Pancreas (tissue), 10 donors: Measurements from ENCODE around the gene GLYR1. TPM values are rescaled to one million over a fixed set of nuclear protein-coding genes. Genes with fewer than 3 reads are reported as not detected.

Experiments
- ATAC-seq, 4 donors: fragments of 200-7000 bp; cut with Tn5 transposase; one replicate each; pipeline versions ENCODE4 v1.8.0 to v1.9.1; 2020; ENCODE audit warnings: mild to moderate bottlenecking in 4 of 4, moderate library complexity in 4 of 4
- DNase-seq, 6 donors: peaks; one replicate each; pipeline ENCODE4 v3.0.0-alpha.2; 2020
- FAIRE-seq: peaks from 2 replicates; lab custom pipeline; 2012; peaks lifted over from hg19 to GRCh38; lab: Jason Lieb, UNC
- H3K27ac ChIP-seq, 4 donors: fragments of 200-600 bp; sonication (generic); 1 replicate in 3 of 4; 2 replicates in 1 of 4; pipeline versions ENCODE4 v1.5.0 to v1.8.0; 2020
- H3K27me3 ChIP-seq, 4 donors: fragments of 200-600 bp; one replicate each; pipeline ENCODE4 v1.8.0; 2021
- H3K36me3 ChIP-seq, 3 donors: fragments of 200-600 bp; sonication (generic) in 1 of 3; one replicate each; pipeline versions ENCODE4 v1.5.0 to v1.8.0; 2020 to 2021
- H3K4me1 ChIP-seq, 3 donors: fragments of 200-600 bp; one replicate each; pipeline ENCODE4 v1.8.0; 2021
- H3K4me3 ChIP-seq, 4 donors: fragments of 200-600 bp; sonication (generic) in 2 of 4; one replicate each; pipeline versions ENCODE4 v1.5.0 to v1.8.0; 2020 to 2021
- H3K9me3 ChIP-seq, 4 donors: fragments of 200-600 bp; one replicate each; pipeline ENCODE4 v1.8.0; 2021
- WGBS, 2 donors: extraction: QIAGEN DNeasy Blood & Tissue Kit; methylation state at CpG; one replicate each; pipeline ENCODE4 v1.1.7; 2013; 5-methylcytosine and 5-hydroxymethylcytosine counted together
- intact Hi-C, 3 donors: fragments of 100-400 bp; cut with DNase I; formaldehyde crosslinking; loops; one replicate each; pipeline versions ENCODE4 v1.11.1 to v1.14.2; 2022
- polyA plus RNA-seq, 2 donors: library from polyadenylated mRNA; stranded (reverse); fragments of 200-250 nt; gene quantifications; one replicate each; pipeline ENCODE4 v1.2.3, GENCODE V29; 2013
- total RNA-seq, 6 donors: library from RNA; stranded (reverse); fragmentation: NEBNext Ultra II Directional in 4 of 6; extraction: Animal tissue kit (Norgen Biotek cat#: 25700) in 4 of 6; gene quantifications; one replicate each; pipeline versions ENCODE4 v1.2.1 to v1.2.4, GENCODE V29; 2021 to 2023
- TF ChIP-seq, protein P1 (sequence below), 4 donors: fragments of 200-600 bp; sonication (generic) in 3 of 4; IDR thresholded peaks; one replicate each; pipeline versions ENCODE4 v1.5.0 to v1.8.0; 2021; ENCODE audit warnings: antibody characterized with exemption in 4 of 4
- donor health status: healthy with polysubstance abuse.
- donor health status: DM: no; HTN: no; CAD: no; lungs with moderate emphysema.
- donor health status: DM: no; HTN: no; CAD: no.
- donor health status: control.
- donor health status: control.
- donor health status: Bipolar disorder and iron deficiency.
- donor health status: DM: yes; HTN: yes; CAD: no.
- donor health status: DM: no; HTN: no; CAD: no.
- donor health status: DM: no; HTN: no; CAD: no.
- donor health status: DM: yes; HTN: yes; CAD: no.

Gene GLYR1
- total and polyA plus RNA-seq, 8 donors = 27.2 to 58.6 (median 39.5) TPM

DNA sequence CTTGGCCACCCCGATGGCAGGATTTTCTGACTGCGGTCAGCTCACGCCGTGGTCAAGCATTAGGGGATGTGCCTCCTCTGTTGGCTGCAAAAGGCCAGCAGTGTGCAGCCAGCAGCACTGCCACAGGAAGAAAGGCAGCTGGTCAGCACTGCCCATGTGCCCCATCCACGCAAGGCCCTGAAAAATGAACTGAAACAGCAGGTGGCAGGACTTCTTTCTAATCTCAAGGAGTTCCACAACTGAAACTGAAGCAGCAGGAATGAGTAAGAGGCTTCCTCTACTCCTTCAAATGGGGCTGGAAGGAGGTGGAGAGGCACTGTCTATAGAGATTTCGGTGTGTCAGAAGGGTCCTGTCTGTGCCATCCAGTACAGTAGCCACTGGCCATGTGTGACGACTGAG is 83.3 kb downstream of the GLYR1 start:
- TF ChIP-seq, protein P1, sequence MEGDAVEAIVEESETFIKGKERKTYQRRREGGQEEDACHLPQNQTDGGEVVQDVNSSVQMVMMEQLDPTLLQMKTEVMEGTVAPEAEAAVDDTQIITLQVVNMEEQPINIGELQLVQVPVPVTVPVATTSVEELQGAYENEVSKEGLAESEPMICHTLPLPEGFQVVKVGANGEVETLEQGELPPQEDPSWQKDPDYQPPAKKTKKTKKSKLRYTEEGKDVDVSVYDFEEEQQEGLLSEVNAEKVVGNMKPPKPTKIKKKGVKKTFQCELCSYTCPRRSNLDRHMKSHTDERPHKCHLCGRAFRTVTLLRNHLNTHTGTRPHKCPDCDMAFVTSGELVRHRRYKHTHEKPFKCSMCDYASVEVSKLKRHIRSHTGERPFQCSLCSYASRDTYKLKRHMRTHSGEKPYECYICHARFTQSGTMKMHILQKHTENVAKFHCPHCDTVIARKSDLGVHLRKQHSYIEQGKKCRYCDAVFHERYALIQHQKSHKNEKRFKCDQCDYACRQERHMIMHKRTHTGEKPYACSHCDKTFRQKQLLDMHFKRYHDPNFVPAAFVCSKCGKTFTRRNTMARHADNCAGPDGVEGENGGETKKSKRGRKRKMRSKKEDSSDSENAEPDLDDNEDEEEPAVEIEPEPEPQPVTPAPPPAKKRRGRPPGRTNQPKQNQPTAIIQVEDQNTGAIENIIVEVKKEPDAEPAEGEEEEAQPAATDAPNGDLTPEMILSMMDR (IDR thresholded peaks at IDR 0.05) = no peak
- DNase-seq = no peak
- H3K27ac ChIP-seq = no peak overlapping the region
- H3K36me3 ChIP-seq = peaks cover 0 to 32% (median 13%) of the 10 kb centered on the region in 3 donors
- no peak for FAIRE-seq
- H3K27me3 ChIP-seq = no peaks in the 10 kb centered on the region
- intact Hi-C loops = no loop called here
- peaks cover 0 to 18% (median 12%) of the 10 kb centered on the region in 3 donors for H3K4me1 ChIP-seq
- H3K4me3 ChIP-seq = no peak overlapping the region
- 88 to 93% methylated on average over 7 of the region's 7 CpGs for WGBS, 2 donors
- no peak for ATAC-seq
- H3K9me3 ChIP-seq = no peaks in the 10 kb centered on the region

DNA sequence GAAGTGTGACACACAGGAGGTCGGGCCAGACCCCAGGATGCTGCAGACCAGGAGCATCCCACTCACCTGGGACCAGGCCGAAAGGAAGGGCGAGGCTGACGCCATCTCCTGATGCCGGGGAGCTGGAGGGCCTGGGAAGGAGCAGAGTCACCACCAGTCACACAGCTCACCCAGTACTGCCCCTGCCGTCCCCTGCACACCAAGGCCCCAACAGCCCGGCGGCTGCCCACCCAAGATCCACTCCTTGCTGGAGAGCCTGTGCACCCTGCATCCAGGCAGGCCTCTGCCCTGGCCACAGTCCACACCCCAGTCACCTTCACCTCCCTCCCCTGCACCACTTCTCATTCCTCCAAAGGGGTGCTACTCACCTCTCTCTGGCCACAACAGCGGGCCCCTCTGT is 84.9 kb downstream of the GLYR1 start:
- Histone ChIP-seq H3K9me3 (no peaks in the 10 kb centered on the region), H3K27ac (no peak overlapping the region), H3K27me3 (no peaks in the 10 kb centered on the region), H3K36me3 (peaks cover 0 to 38% (median 14%) of the 10 kb centered on the region in 3 donors), H3K4me1 (peaks cover 0 to 12% (median 11%) of the 10 kb centered on the region in 3 donors), H3K4me3 (no peak overlapping the region)
- WGBS, 2 donors = 93 to 97% methylated on average over 8 to 9 of the region's 9 CpGs
- no peak for ATAC-seq
- no peak for FAIRE-seq
- DNase-seq = no peak
- TF ChIP-seq, protein P1 (IDR thresholded peaks at IDR 0.05) = no peak
- intact Hi-C loops = no loop called here

DNA sequence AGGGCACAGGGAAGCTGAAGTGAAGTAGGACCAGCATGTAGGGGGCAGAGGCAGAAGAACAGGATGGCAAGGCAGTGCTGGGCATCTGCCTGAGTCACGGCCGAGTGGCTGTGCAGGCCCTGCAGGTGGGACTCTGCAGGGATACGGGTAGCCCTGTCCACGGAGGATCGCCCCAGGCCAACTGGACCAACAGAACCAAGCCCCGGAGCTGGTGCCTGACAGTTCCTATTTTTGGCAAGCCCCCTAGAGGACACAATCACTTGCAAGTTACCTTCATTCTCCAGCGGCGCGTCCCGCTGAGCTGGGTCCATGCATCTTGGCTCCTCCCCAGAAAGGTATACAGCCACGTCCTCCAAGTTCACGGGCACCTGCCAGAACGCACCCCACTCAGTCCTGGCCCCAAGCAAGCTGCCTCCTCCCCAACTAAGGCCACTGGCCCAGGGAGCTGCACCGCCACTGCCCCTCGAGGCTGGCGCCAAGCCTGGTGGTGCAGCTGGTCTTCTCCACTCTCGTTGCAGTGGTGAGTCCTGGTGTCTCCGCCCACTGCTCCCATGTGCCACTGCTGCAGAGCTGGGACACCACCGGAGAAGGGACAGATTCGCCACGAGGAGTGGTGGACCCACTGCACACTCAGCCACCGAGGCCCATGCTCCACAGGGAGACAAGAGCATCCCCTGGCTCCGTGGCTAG is 86.7 kb downstream of the GLYR1 start:
- Histone ChIP-seq H3K36me3 (peaks cover 0 to 38% (median 16%) of the 10 kb centered on the region in 3 donors), H3K27ac (no peak overlapping the region), H3K4me3 (no peak overlapping the region), H3K27me3 (no peaks in the 10 kb centered on the region), H3K9me3 (no peaks in the 10 kb centered on the region), H3K4me1 (peaks cover 0 to 3% (median 3%) of the 10 kb centered on the region in 3 donors)
- DNase-seq (no peak), FAIRE-seq (no peak), ATAC-seq (no peak)
- TF ChIP-seq, protein P1 (IDR thresholded peaks at IDR 0.05) = no peak
- intact Hi-C loops = no loop called here
- 91 to 95% methylated on average over 23 of the region's 23 CpGs for WGBS, 2 donors

DNA sequence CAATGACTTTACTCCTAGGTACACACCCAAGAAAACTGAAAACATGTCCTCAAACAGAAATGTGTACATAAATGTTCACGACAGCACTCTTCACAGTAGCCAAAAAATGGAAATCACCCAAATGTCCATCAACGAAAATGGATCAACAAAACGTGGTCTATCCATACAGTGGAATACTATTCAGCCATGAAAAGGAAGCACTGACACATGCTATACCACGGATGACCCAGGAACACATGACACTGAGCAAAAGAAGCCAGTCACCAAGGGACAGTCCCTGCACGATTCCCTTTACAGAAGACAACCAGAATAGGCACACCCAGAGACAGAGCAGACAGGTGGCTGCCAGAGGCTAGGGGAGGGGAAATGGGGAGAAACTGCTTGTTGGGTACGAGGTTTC is 91.4 kb downstream of the GLYR1 start:
- H3K27me3 ChIP-seq = no peaks in the 10 kb centered on the region
- H3K27ac ChIP-seq = no peak overlapping the region
- no peak overlapping the region for H3K4me3 ChIP-seq
- ATAC-seq (no peak), FAIRE-seq (no peak), DNase-seq (no peak)
- intact Hi-C loops = no loop called here
- TF ChIP-seq, protein P1 (IDR thresholded peaks at IDR 0.05) = no peak
- H3K9me3 ChIP-seq = no peaks in the 10 kb centered on the region
- peaks cover 3 to 47% (median 18%) of the 10 kb centered on the region in 3 donors for H3K36me3 ChIP-seq
- 95 to 97% methylated on average over 6 of the region's 6 CpGs for WGBS, 2 donors
- no peaks in the 10 kb centered on the region for H3K4me1 ChIP-seq

DNA sequence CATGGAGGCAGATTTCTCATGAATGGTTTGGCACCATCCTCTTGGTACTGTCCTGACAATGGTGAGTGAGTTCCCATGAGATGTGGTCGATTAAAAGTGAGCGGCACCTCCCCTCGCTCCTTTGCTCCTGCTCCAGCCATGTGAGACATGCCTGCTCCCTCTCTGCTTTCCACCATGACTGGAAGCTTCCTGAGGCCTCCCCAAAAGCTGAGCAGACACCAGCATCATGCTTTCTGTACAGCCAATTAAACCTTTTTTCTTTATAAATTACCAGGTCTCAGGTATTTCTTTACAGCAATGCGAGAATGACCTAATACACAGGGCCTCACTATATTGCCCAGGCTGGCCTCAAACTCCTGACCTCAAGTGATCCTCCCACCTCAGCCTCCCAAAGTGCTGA is 92.2 kb downstream of the GLYR1 start:
- intact Hi-C loops = no loop called here
- Histone ChIP-seq H3K4me1 (no peaks in the 10 kb centered on the region), H3K9me3 (no peaks in the 10 kb centered on the region), H3K4me3 (no peak overlapping the region), H3K27me3 (no peaks in the 10 kb centered on the region), H3K36me3 (peaks cover 3 to 39% (median 11%) of the 10 kb centered on the region in 3 donors), H3K27ac (no peak overlapping the region)
- DNase-seq (no peak), ATAC-seq (no peak), FAIRE-seq (no peak)
- 95 to 97% methylated on average over 4 of the region's 4 CpGs for WGBS, 2 donors
- TF ChIP-seq, protein P1 (IDR thresholded peaks at IDR 0.05) = no peak
